GM10248 (cell line): ENCODE measurements around the gene PACRG.

Experiments
- CTCF ChIA-PET: fragments of 300-600 bp; sonication (Branson Sonifier 250); formaldehyde crosslinking; extraction: SDS; loops from one replicate; lab custom pipeline; 2021; ENCODE audit warnings: antibody characterized with exemption; lab: Yijun Ruan, JAX
- POLR2A ChIA-PET: fragments of 350-650 bp; sonication (Branson Sonifier 250); formaldehyde crosslinking; extraction: SDS; loops from one replicate; lab custom pipeline; 2020; ENCODE audit warnings: antibody characterized with exemption; lab: Yijun Ruan, JAX
- DNase-seq: peaks from one replicate; pipeline ENCODE4 v3.0.0; 2012; ENCODE audit errors: extremely low spot score
- CTCF ChIP-seq: IDR thresholded peaks from 2 replicates; pipeline ENCODE4 v1.5.1; 2012; ENCODE audit warnings: mild to moderate bottlenecking, low read depth; ENCODE audit errors: extremely low read depth, missing control alignments, control extremely low read depth

Gene PACRG

DNA sequence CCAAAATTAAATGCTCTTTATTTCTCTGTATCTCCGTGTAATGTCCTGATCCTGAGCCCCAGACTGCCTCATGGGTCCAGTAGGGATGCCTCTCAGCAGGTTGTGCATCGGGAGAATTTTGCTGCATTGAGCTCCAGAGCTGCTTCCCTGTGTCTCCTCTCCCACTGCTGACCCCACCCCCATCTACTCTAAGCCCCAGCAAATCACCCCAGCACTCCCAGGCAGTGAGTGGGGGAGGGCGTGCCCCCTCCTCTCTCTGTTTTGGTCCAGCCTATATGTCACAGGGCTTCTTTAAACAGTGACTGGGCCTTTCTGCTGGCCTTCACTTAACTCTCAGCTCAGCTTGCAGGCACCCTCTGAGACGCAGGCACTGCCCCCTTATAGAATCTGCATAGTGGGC is 458.0 kb downstream of the PACRG start:
- ChIA-PET POLR2A (no interaction called here), CTCF (no interaction called here)
- no peak for DNase-seq
- TF ChIP-seq CTCF, result no peak

DNA sequence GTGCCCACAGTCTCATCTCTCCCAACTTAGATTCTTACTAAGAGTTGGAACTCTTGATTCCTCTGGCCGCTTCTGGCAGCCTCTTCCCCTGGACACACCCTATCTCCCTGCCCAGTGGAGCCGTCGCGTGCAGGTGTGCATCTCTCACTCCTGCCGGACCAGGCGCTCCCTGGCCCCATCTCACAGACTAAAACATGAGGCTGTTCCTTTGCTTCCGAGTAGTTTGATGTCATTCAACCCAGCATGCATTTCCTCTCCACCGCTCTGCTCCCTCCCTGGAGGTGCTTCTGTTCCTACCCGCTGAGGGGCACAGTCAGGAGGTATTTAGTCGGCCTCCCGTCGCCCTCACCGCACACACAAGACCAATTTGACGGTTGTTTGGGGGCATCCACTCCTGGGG is 458.8 kb downstream of the PACRG start:
- no peak for DNase-seq
- CTCF ChIA-PET, result no interaction called here
- TF ChIP-seq CTCF, result no peak
- POLR2A ChIA-PET, result no interaction called here

DNA sequence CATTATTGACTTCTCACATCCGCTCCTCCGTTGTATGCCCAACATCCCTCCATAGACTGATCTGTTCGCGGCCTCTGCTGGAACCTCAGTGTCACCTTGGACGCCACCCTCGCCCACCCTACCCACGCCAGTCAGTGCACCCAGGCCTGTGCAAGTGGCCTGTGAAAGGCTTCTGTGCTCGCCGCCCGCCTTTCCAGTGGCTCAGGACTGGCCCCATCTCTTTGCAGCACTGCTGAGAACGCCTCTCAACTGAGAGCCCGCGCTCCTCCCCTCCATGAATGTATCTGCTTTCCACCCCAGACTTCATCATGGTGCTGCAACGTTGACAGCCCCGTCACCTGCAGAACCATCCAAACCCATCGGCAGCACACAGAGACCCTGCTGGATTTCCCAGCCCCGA is 459.4 kb downstream of the PACRG start:
- no peak for TF ChIP-seq CTCF
- CTCF ChIA-PET, result interaction anchor here (1.0 kb wide), 1 partner anchor 18 kb away, joined by 3 read pairs; no protein-coding TSS in a partner anchor
- POLR2A ChIA-PET, result no interaction called here
- no peak for DNase-seq

- POLR2A ChIA-PET, result no interaction called here
- TF ChIP-seq CTCF, result no peak
- CTCF ChIA-PET, result interaction anchor here (1.0 kb wide), 1 partner anchor 18 kb away, joined by 3 read pairs; no protein-coding TSS in a partner anchor
- no peak for DNase-seq
Measured at GRCh38 chr6:163187606-163188005, 459.8 kb downstream of the PACRG start.

DNA sequence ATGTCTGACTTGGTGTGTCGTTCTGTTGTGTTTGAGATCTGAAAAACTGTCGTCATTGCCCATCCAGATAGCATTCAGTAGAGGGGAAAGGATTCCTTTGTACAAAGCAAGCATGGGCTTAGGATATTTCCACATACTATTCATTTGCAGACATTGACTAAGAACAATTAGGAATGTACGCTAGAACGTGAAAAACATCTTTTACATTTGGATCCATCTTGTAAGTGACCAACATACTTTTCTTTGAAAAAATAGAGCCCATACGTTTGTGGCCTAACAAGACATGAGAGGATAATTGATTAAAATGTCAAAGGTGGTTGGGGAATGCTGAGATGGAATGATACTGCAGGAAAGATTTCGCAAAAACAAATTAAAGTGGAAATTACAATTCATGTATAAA is 461.0 kb downstream of the PACRG start:
- ChIA-PET POLR2A (no interaction called here), CTCF (interaction anchor here (1.2 kb wide), 1 partner anchor 638 kb away, joined by 3 read pairs; no protein-coding TSS in a partner anchor)
- no peak for DNase-seq
- no peak for TF ChIP-seq CTCF

DNA sequence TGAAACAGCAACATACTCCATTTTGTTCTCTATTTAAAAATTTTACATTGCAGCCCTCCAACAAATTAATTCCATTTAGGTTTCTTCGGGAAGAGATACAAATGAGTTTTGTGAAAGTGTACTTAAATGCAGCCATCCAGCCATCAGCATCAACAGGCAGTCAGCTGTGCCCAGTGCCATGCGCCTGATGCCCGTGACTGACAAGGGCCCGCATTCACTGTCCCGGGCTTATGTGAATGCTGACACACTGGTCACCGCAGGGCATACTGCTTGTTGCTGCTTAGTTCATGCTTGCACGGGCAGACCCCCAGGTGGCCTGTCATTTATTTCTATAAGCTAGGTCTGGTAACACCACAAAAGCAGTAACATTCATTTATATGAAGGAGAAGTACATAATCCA is 461.8 kb downstream of the PACRG start:
- DNase-seq, result no peak
- POLR2A ChIA-PET, result no interaction called here
- no peak for TF ChIP-seq CTCF
- CTCF ChIA-PET, result interaction anchor here (1.2 kb wide), 1 partner anchor 637 kb away, joined by 3 read pairs; no protein-coding TSS in a partner anchor
